GM19239 (cell line): Measurements from ENCODE around the gene TMEM225B.
"Not testable (repeated sequence)": the region's sequence is repeated elsewhere in the genome, so short reads cannot be mapped to it uniquely, and the experiment has no call there.

Source experiments
- DNase-seq: peaks from one replicate; pipeline ENCODE4 v3.0.0; 2011; ENCODE audit warnings: low spot score; ENCODE audit not compliant: insufficient read length
- FAIRE-seq: peaks from 2 replicates; lab custom pipeline; 2011; peaks lifted over from hg19 to GRCh38; lab: Jason Lieb, UNC

Gene TMEM225B

DNA sequence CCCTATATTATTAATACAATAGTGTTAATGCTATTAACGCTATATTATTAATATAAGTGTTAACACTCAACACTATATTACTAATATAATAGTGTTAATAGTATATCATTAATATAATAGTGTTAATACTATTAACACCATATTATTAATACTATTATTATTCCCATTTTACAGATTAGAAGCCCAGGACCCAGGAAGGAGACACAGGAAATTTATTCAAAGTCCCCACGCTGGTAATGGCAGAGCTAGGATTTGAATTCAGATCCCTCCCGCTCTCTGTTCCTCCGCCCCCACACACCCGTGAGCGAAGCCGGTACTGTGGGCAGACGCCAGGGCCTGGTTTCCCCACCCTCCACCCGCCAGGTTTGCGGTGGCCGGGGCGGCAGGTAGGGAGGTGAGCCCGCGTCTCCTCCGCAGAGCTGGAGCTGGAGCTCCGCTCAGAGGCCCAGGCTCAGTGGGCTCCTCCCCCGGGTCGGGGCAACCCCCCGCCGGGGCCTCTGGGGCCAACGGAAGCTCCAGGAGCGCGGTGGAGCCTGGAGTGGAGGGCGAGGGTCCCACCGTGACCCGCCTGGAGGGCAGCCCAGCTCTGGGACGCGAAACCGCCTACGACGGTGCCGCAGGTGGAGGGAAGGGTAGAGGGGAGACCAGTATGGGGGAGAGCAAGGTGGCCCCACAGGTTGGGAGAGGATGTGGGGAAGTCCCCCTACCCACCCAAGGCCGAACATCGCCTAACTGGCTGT, at the start of gene TMEM225B:
TSS of gene TMEM225B (plus strand) at position 506 of the 740 bp plus-strand sequence. CDS start 6,122 bp downstream, outside the sequence.
- FAIRE-seq (no peak), DNase-seq (no peak)

- DNase-seq, FAIRE-seq: not testable (repeated sequence)
Observed at GRCh38 chr7:99549545-99549944, 48.5 kb upstream of the TMEM225B start.

DNA sequence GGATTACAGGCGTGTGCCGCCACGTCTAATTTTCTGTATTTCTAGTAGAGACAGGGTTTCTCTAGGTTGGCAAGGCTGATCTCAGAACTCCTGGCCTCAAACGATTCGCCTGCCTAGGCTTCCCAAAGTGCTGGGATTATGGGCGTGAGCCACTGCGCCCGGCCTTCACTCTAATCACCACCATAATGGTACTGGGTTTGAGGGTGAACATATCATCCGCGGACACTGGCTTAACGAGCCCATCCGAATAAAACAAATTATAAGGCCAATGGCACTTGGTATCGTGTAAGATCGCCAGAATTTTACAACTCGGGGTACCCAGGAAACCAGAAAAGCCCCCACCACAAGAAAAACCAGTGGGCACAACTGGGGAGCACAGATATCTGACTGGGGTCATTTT, 46.7 kb upstream of the TMEM225B start:
- FAIRE-seq = no peak

GRCh38 chr7:99551767-99552463, 46.2 kb upstream of the TMEM225B start, which contains the start of gene FAM200A:
FAM200A (minus strand) TSS chr7:99552114; CDS start chr7:99548407, 3,707 bp downstream.
- FAIRE-seq = peak; percentile 98
- DNase-seq = peak; percentile 91

More for the DNA sequence above, 46.7 kb upstream of the TMEM225B start:
- no peak for DNase-seq

- FAIRE-seq (no peak), DNase-seq (no peak)
Observed at GRCh38 chr7:99553039-99553438, 45.0 kb upstream of the TMEM225B start.

GRCh38 chr7:99554939-99555338, 43.1 kb upstream of the TMEM225B start:
- DNase-seq (no peak), FAIRE-seq (no peak)

DNA sequence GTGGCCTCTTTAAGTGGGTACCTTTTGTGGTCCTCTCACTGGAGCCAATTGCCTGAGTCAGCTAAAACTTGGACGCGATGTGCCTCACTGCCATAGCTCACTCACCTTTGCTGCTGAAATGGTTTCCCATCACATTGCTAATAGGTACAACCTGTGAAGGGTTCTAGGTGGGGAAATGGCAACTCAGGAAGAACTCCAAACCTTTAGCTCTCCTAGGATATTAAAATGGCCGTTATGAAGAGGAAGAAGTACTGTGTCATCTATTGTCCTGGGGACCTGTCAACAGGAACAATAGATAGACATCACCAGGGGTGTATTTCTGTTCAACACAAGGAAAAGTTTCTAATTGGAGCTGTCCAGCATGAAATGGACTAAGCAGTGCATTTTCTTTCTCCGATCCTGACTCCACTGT, 40.9 kb upstream of the TMEM225B start:
- no peak for DNase-seq
- no peak for FAIRE-seq

DNA sequence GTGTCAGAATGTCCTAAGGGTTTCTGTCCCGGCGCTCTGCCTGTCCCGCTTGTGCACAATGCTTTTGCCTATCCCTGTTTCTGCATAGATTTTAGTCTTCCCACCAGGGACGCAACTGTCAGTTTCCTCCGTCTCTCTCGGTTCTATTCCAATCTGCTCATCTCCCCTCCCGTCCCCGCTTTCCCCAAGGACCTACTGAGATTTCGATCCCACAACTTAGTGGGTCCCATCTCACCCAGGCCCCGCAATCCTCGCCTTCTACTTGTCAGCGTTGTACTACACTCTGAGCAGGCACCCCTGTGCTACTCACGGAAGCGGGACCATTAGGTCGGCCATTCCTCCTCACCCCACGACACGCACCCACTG, 40.1 kb upstream of the TMEM225B start:
- FAIRE-seq = no peak

GRCh38 chr7:99558306-99559174, 39.5 kb upstream of the TMEM225B start, which contains the start of gene ZNF655:
ZNF655 (plus strand) TSS chr7:99558642; CDS start chr7:99560560, 1,918 bp downstream.
- DNase-seq (peak; percentile 82), FAIRE-seq (peak; percentile 72)

More for the DNA sequence above, 40.1 kb upstream of the TMEM225B start:
- DNase-seq = no peak

DNA sequence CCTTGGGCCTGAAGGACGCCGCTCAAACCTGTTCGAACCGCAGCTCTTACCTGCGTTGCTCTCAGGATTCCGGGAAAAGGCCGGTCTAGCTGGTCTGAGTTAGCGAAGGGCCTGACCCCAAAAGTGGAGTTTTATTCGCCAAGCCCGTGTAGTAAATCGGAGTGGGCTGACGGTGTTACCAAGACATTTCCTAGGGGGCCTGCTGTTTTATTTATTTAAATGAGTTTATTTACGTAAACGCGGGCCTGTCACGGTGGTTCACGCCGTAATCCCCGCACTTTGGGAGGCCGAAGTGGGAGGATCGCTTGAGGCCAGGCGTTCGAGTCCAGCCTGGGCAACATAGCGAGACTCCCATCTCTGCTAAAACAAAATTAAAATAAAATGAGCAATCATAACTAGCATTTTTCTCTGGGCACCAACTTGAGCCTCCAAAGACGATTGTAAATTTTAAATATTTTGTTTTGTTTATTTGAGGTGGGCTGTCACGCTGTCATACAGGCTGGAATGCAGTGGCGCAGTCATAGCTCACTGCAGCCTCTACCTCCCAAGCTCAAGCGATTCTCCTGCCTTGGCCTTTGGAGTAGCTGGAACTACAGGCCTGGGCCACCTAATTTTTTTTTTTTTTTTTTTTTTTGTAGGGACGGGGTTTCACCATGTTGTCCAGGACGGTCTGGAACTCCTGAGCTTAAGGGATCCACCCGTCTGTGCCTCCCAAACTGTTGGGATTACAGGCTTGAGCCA, 38.7 kb upstream of the TMEM225B start:
- DNase-seq (no peak), FAIRE-seq (no peak)

GRCh38 chr7:99560834-99561736, 37.0 kb upstream of the TMEM225B start:
- no peak for DNase-seq
- no peak for FAIRE-seq

- FAIRE-seq (no peak), DNase-seq (no peak)
Observed at GRCh38 chr7:99561737-99562051, 36.4 kb upstream of the TMEM225B start.

DNA sequence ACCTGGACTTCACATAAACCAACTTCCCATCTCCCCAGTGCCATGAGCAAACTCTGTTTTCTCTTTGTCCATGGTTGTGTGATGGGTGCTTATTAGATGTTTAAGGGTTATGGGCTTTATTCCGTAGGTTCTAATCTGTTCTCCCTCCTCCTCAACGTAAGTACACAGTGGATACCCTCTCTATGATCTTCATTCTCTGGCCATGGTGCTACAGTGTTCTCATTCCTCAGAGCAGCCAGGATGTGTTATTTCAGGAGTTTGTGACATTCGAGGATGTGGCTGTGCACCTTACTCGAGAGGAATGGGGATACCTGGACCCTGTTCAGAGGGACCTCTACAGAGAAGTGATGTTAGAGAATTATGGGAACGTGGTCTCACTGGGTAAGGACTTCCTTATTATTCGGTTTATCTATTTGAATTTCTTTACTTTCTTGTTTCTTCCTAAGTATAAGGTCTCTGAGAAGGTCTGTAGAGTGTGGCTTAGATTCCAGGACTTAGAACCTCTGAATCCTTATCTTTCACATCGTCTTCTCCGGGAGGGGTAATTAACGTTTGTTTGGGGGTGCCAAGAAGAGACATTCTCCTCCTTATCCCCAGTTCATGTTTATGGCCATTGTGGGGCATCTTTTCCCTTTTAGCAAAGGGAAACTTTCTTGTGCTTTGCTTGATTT, 35.8 kb upstream of the TMEM225B start:
- FAIRE-seq = no peak
- no peak for DNase-seq

GRCh38 chr7:99562832-99563231, 35.2 kb upstream of the TMEM225B start:
- FAIRE-seq (no peak), DNase-seq (no peak)

DNA sequence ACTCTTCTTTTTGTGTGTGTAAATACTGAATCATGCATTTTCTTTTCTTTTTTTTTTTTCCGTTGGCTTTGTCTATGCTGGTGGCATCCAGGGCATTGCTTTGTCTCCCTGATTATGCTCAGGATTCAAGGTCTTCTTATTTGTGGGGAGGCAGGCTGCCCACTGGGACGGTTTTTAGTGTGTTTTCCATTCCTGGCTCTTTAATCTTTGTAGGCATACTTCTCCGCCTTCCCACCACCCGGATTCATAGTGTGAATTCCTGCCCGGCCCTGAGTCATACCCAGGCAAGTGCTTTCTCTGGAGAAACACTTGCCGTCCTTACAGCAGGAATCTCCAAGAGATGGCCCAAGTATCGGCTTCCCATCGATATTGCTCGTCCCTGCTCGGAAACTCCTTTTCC, 34.4 kb upstream of the TMEM225B start:
- DNase-seq (no peak), FAIRE-seq (no peak)

DNA sequence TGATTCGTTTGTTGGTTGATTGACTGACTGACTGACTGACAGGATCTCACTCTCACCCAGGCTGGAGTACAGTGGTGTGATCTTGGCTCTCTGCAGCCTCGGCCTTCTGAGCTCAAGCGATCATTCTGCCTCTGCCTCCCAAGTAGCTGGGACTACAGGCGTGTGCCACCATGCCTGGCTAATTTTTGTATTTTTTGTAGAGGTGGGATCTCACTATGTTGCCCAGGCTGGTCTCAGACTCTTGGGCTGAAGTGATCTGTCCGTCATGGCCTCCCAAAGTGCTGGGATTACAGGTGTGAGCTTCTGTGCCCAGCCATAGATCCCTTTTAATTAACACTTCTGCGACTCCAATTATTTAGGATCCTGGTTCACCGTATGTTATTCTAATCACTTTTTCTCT, 29.3 kb upstream of the TMEM225B start:
- DNase-seq, FAIRE-seq: not testable (repeated sequence)

- FAIRE-seq (no peak), DNase-seq (no peak)
Observed at GRCh38 chr7:99571768-99572167, 26.3 kb upstream of the TMEM225B start.

DNA sequence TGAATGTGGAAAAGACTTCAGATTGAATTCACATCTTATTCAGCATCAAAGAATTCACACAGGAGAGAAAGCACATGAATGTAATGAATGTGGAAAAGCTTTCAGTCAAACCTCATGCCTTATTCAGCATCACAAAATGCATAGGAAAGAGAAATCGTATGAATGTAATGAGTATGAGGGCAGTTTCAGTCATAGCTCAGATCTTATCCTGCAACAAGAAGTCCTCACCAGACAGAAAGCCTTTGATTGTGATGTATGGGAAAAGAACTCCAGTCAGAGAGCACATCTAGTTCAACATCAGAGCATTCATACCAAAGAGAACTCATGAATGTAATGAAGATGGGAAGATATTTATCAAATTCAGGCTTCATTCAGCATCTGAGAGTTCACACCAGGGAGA, 24.8 kb upstream of the TMEM225B start:
- FAIRE-seq (no peak), DNase-seq (no peak)
